Measurements from ENCODE around the gene SYNE3. TPM values are rescaled to one million over a fixed set of nuclear protein-coding genes. Genes with fewer than 3 reads are reported as not detected.
A peak's percentile ranks its signal among the peaks of the same experiment; 100 is the strongest.

SYNE3 gene
- polyA plus RNA-seq, 1 donor (not counting 4 experiments of a cell fraction or from before 2014, with no cell fraction given) = 1.0 TPM

- dilution Hi-C loops (cut with MboI; ENCODE audit: extremely low pct_ligation_motif_present, low sequenced_read_pairs) = no loop called here
- DNase-seq (ENCODE audit: low read depth, low spot score) = no peak
- TF ChIP-seq EZH2 (IDR thresholded peaks at IDR 0.05; ENCODE audit: low read length) (no peak), CTCF (optimal IDR thresholded peaks at IDR 0.05 in 1 of 3, IDR thresholded peaks at IDR 0.05 in 1 of 3, conservative IDR thresholded peaks at IDR 0.05 in 1 of 3; ENCODE audit: extremely low read depth in 1 of 3, insufficient read depth in 2 of 3, low read length in 3 of 3) (no peak)
- H3K9me1 ChIP-seq (ENCODE audit: control insufficient read depth, extremely low read depth, insufficient read depth, low read length) = no peaks in the 10 kb centered on the region
- peak overlapping the region; percentile 60 for H3K4me2 ChIP-seq (ENCODE audit: control insufficient read depth, extremely low read depth, insufficient read depth, low read depth, low read length)
- H3K27ac ChIP-seq (ENCODE audit: control insufficient read depth, insufficient read depth, low read length) = peak overlapping the region; percentile 10
- peaks cover 67% of the 10 kb centered on the region for H3K4me1 ChIP-seq (ENCODE audit: control insufficient read depth, extremely low read depth, insufficient read depth, low read length)
- H4K20me1 ChIP-seq (ENCODE audit: control insufficient read depth, extremely low read depth, insufficient read depth, low read length) = no peaks in the 10 kb centered on the region
- peak overlapping the region in 1 of 3 experiments; percentile 16 for H3K4me3 ChIP-seq (ENCODE audit: control insufficient read depth in 2 of 3, extremely low read depth in 1 of 3, insufficient read depth in 2 of 3, low read depth in 1 of 3, low read length in 3 of 3)
- peak; percentile 66 for FAIRE-seq
- no peaks in the 10 kb centered on the region for H3K79me2 ChIP-seq (ENCODE audit: control insufficient read depth, insufficient read depth, low read length)
- no peaks in the 10 kb centered on the region for H3K27me3 ChIP-seq (ENCODE audit: control insufficient read depth, extremely low read depth, insufficient read depth, low read length)
- no peaks in the 10 kb centered on the region for H3K9me3 ChIP-seq (ENCODE audit: control insufficient read depth, low read depth, low read length)
- no peak overlapping the region for H2AFZ ChIP-seq (ENCODE audit: control insufficient read depth, low read length)
- H3K9ac ChIP-seq (ENCODE audit: control insufficient read depth, extremely low read depth, insufficient read depth, low read length) = no peak overlapping the region
- no peaks in the 10 kb centered on the region for H3K36me3 ChIP-seq (ENCODE audit: control insufficient read depth in 2 of 2, extremely low read depth in 1 of 2, insufficient read depth in 2 of 2, low read length in 2 of 2)
Observed at GRCh38 chr14:95519699-95520098, 3.2 kb upstream of the SYNE3 start.

GRCh38 chr14:95518045-95518751 is 1.7 kb upstream of the SYNE3 start:
- Histone ChIP-seq H3K36me3 (ENCODE audit: control insufficient read depth in 2 of 2, extremely low read depth in 1 of 2, insufficient read depth in 2 of 2, low read length in 2 of 2) (no peaks in the 10 kb centered on the region), H3K9ac (ENCODE audit: control insufficient read depth, extremely low read depth, insufficient read depth, low read length) (no peak overlapping the region), H3K27ac (ENCODE audit: control insufficient read depth, insufficient read depth, low read length) (no peak overlapping the region), H3K27me3 (ENCODE audit: control insufficient read depth, extremely low read depth, insufficient read depth, low read length) (no peaks in the 10 kb centered on the region), H2AFZ (ENCODE audit: control insufficient read depth, low read length) (no peak overlapping the region), H3K79me2 (ENCODE audit: control insufficient read depth, insufficient read depth, low read length) (no peaks in the 10 kb centered on the region), H3K4me3 (ENCODE audit: control insufficient read depth in 2 of 3, extremely low read depth in 1 of 3, insufficient read depth in 2 of 3, low read depth in 1 of 3, low read length in 3 of 3) (no peak overlapping the region), H3K4me1 (ENCODE audit: control insufficient read depth, extremely low read depth, insufficient read depth, low read length) (peaks cover 55% of the 10 kb centered on the region), H3K4me2 (ENCODE audit: control insufficient read depth, extremely low read depth, insufficient read depth, low read depth, low read length) (peak overlapping the region; percentile 33), H3K9me1 (ENCODE audit: control insufficient read depth, extremely low read depth, insufficient read depth, low read length) (no peaks in the 10 kb centered on the region), H4K20me1 (ENCODE audit: control insufficient read depth, extremely low read depth, insufficient read depth, low read length) (peaks cover 3% of the 10 kb centered on the region), H3K9me3 (ENCODE audit: control insufficient read depth, low read depth, low read length) (no peaks in the 10 kb centered on the region)
- dilution Hi-C loops (cut with MboI; ENCODE audit: extremely low pct_ligation_motif_present, low sequenced_read_pairs) = no loop called here
- FAIRE-seq = peak; percentile 41
- no peak for DNase-seq (ENCODE audit: low read depth, low spot score)
- TF ChIP-seq EZH2 (IDR thresholded peaks at IDR 0.05; ENCODE audit: low read length) (no peak), CTCF (optimal IDR thresholded peaks at IDR 0.05 in 1 of 3, IDR thresholded peaks at IDR 0.05 in 1 of 3, conservative IDR thresholded peaks at IDR 0.05 in 1 of 3; ENCODE audit: extremely low read depth in 1 of 3, insufficient read depth in 2 of 3, low read length in 3 of 3) (no peak)
